OCI-LY1 (cell line): Measurements from ENCODE around the gene A2ML1.

Experiments
- H2AFZ ChIP-seq: fragments of 200-600 bp; sonication (generic), shearing (Covaris generic); 2 replicates; pipeline ENCODE4 v1.6.0; 2014; ENCODE audit warnings: antibody characterized with exemption, mild to moderate bottlenecking, low read length
- H3F3A ChIP-seq: fragments of 200-600 bp; sonication (generic), shearing (Covaris generic); 2 replicates; pipeline ENCODE4 v1.6.0; 2014; ENCODE audit warnings: mild to moderate bottlenecking, antibody characterized with exemption, low read length, moderate library complexity; ENCODE audit not compliant: insufficient read depth
- H3K27ac ChIP-seq: fragments of 200-600 bp; sonication (generic); 2 replicates; pipeline ENCODE4 v1.5.1; 2014; ENCODE audit warnings: low read length, mixed run types, mild to moderate bottlenecking, low read depth; ENCODE audit not compliant: poor library complexity, severe bottlenecking
- H3K27me3 ChIP-seq: fragments of 200-600 bp; sonication (generic); 2 replicates; pipeline ENCODE4 v1.6.0; 2014; ENCODE audit warnings: antibody characterized with exemption, mild to moderate bottlenecking, low read length, moderate library complexity; ENCODE audit not compliant: insufficient read depth
- H3K36me3 ChIP-seq: fragments of 200-600 bp; sonication (generic); 2 replicates; pipeline ENCODE4 v1.6.1; 2014; ENCODE audit warnings: mild to moderate bottlenecking, antibody characterized with exemption, low read length, moderate library complexity, mixed read lengths; ENCODE audit not compliant: insufficient read depth
- H3K4me1 ChIP-seq: fragments of 200-600 bp; sonication (generic); 2 replicates; pipeline ENCODE4 v1.5.1; 2014; ENCODE audit warnings: mild to moderate bottlenecking, low read length, moderate library complexity; ENCODE audit not compliant: insufficient read depth, severe bottlenecking
- H3K4me2 ChIP-seq: fragments of 200-600 bp; sonication (generic), shearing (Covaris generic); 2 replicates; pipeline ENCODE4 v1.6.1; 2014; ENCODE audit warnings: low read length
- H3K4me3 ChIP-seq: fragments of 200-600 bp; sonication (generic); 2 replicates; pipeline ENCODE4 v1.5.1; 2014; ENCODE audit warnings: low read length, low read depth, mild to moderate bottlenecking, mixed read lengths; ENCODE audit not compliant: poor library complexity, severe bottlenecking
- H3K79me2 ChIP-seq: fragments of 200-600 bp; shearing (Covaris generic); 2 replicates; pipeline ENCODE4 v1.6.1; 2016; ENCODE audit warnings: mixed run types, low read length, mixed read lengths; ENCODE audit not compliant: insufficient read depth
- H3K9ac ChIP-seq: fragments of 200-600 bp; sonication (generic), shearing (Covaris generic); 2 replicates; pipeline ENCODE4 v1.6.1; 2014; ENCODE audit warnings: mild to moderate bottlenecking, low read length, mixed read lengths
- H3K9me2 ChIP-seq: fragments of 200-600 bp; sonication (generic), shearing (Covaris generic); 2 replicates; pipeline ENCODE4 v1.6.1; 2014; ENCODE audit warnings: low read depth, mild to moderate bottlenecking, low read length, mixed read lengths
- H3K9me3 ChIP-seq: fragments of 200-600 bp; shearing (Covaris generic); 2 replicates; pipeline ENCODE4 v1.6.1; 2014; ENCODE audit warnings: low read length, mixed read lengths
- H4K20me1 ChIP-seq: fragments of 200-600 bp; sonication (generic), shearing (Covaris generic); 2 replicates; pipeline ENCODE4 v1.6.0; 2016; ENCODE audit warnings: mild to moderate bottlenecking, low read length; ENCODE audit not compliant: insufficient read depth
- CTCF ChIP-seq: fragments of 200-600 bp; sonication (generic), shearing (Covaris generic); IDR thresholded peaks from 2 replicates; pipeline ENCODE4 v1.5.1; 2017; ENCODE audit warnings: mild to moderate bottlenecking, antibody characterized with exemption, low read length, moderate library complexity, mixed read lengths
- EZH2 ChIP-seq: fragments of 200-600 bp; sonication (generic), shearing (Covaris generic); IDR thresholded peaks from 2 replicates; pipeline ENCODE4 v1.8.0; 2017; ENCODE audit warnings: borderline replicate concordance, mixed run types, mild to moderate bottlenecking, antibody characterized with exemption, low read length, moderate library complexity, mixed read lengths

The A2ML1 gene

DNA sequence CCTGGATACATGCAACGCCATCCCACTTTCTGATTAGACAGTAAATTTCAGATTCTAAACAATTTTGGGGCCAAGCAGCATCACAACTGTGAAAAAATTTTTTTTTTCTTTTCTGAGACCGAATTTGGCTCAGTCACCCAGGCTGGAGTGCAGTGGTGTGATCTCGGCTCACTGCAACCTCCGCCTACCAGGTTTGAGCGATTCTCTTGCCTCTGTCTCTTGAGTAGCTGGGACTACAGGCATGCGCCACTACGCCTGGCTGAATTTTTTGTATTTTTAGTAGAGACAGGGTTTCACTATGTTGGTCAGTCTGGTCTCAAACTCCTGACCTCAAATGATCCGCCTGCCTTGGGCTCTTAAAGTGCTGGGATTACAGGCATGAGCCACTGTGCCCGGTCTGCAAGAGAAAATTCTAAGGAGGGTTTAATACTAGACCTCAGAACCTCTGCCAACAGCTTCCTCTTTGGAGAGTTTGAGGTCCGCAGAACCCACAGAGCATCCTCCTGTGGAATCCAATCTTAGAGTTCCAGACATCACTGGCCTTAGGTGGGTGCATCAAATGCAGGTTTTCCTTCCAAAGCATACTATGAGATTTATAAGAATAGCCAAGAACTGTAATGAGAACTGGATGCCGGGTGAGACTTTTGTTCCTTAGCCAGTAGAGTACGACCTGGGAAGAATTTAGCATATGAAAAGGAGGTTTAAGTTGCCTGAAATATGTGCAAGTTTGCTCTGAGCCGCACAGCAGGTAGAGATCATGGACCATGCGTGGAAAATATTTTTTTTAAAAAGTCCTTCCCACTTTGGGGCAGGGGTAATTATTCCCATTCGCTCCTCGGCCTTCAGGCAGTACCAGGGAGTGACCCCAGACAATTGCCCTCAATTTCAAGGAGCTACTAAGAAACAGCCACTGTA lies 84.1 kb downstream of the A2ML1 start:
- Histone ChIP-seq H3K9me2 (no peaks in the 10 kb centered on the region), H4K20me1 (no peaks in the 10 kb centered on the region), H3K27me3 (no peaks in the 10 kb centered on the region), H3K9ac (no peak overlapping the region), H3K27ac (no peak overlapping the region), H3F3A (no peaks in the 10 kb centered on the region), H3K36me3 (no peaks in the 10 kb centered on the region), H3K4me2 (no peak overlapping the region), H3K4me1 (peaks cover 15% of the 10 kb centered on the region), H2AFZ (no peak overlapping the region), H3K4me3 (no peak overlapping the region), H3K79me2 (no peaks in the 10 kb centered on the region), H3K9me3 (no peaks in the 10 kb centered on the region)
- TF ChIP-seq CTCF (no peak), EZH2 (no peak)

GRCh38 chr12:8907513-8907912 lies 85.1 kb downstream of the A2ML1 start:
- no peak for TF ChIP-seq CTCF
- TF ChIP-seq EZH2 = no peak
- Histone ChIP-seq H3K9me2 (no peaks in the 10 kb centered on the region), H3K9ac (no peak overlapping the region), H3K27me3 (no peaks in the 10 kb centered on the region), H3F3A (no peaks in the 10 kb centered on the region), H3K4me2 (no peak overlapping the region), H3K27ac (no peak overlapping the region), H3K79me2 (no peaks in the 10 kb centered on the region), H3K36me3 (no peaks in the 10 kb centered on the region), H2AFZ (no peak overlapping the region), H3K9me3 (no peaks in the 10 kb centered on the region), H3K4me3 (no peak overlapping the region), H4K20me1 (no peaks in the 10 kb centered on the region), H3K4me1 (peaks cover 19% of the 10 kb centered on the region)

DNA sequence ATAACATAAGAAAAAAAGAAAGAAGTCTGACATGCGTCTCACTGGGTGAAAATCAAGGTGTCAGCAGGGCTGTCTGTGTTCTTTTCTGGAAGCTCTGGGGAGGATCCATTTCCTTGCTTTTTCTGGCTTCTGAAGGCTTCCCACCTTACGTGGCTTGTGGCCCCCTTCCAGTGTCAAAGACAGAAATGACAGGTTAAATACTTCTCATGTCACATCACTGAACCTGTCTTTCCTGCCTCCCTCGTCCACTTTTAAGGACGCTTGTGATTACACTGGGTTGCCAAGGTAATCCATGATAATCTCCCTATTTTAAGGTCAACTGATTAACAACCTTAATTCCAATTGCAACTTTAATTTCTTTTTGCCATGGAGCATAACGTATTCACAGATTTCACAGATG lies 87.3 kb downstream of the A2ML1 start:
- Histone ChIP-seq H3K4me2 (no peak overlapping the region), H3K9me3 (no peaks in the 10 kb centered on the region), H3K4me3 (no peak overlapping the region), H3K4me1 (peaks cover 29% of the 10 kb centered on the region), H3K9me2 (no peaks in the 10 kb centered on the region), H3K36me3 (no peaks in the 10 kb centered on the region), H3F3A (peaks cover 7% of the 10 kb centered on the region; the same call in 1 of the 2 replicates), H3K27me3 (no peaks in the 10 kb centered on the region), H4K20me1 (no peaks in the 10 kb centered on the region), H3K9ac (no peak overlapping the region), H2AFZ (no peak overlapping the region), H3K27ac (no peak overlapping the region), H3K79me2 (no peaks in the 10 kb centered on the region)
- no peak for TF ChIP-seq EZH2
- no peak for TF ChIP-seq CTCF
